Esophagus muscularis mucosa (tissue), 3 donors: ENCODE measurements around the gene QRICH2.

Source experiments
- POLR2A ChIP-seq: fragments of 450-650 bp; IDR thresholded peaks from one replicate; pipeline ENCODE4 v1.6.1; 2017; ENCODE audit warnings: antibody characterized with exemption, moderate library complexity, mild to moderate bottlenecking, low read depth
- TF ChIP-seq, protein P1 (sequence below), 3 experiments: fragments of 200-600 bp in 2 of 3; fragments of 450-650 bp in 1 of 3; sonication (generic) in 2 of 3; IDR thresholded peaks; one replicate each; pipeline ENCODE4 v1.5.1; 2017 to 2019; ENCODE audit warnings: antibody characterized with exemption in 3 of 3, mild to moderate bottlenecking in 2 of 3, moderate library complexity in 1 of 3

DNA sequence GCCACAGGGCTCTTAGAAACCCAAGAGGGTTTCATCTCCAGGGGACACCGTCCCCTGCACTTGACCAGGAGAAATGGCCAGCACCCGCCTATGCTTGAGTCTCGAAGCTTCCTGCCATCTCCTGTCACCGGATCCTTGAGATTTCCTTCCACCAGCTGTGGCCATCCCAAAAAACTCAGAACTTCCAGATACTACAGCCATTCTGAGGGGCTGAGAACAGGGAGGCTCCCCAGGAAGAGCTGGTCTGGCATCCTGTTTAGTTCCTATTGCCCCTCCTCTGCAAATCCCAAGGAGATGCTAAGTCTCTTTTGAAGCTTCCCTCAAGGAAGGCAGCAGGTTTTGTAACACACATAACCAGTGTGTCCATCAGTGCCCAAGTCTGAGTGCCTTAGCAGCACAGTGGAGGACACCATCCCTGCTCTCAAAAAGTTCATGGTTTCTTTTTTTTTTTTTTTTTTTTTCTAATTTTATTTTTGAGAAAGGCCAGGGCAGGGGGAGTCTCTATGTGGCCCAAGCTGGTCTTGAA is 41.0 kb downstream of the QRICH2 start:
- TF ChIP-seq, protein P1, sequence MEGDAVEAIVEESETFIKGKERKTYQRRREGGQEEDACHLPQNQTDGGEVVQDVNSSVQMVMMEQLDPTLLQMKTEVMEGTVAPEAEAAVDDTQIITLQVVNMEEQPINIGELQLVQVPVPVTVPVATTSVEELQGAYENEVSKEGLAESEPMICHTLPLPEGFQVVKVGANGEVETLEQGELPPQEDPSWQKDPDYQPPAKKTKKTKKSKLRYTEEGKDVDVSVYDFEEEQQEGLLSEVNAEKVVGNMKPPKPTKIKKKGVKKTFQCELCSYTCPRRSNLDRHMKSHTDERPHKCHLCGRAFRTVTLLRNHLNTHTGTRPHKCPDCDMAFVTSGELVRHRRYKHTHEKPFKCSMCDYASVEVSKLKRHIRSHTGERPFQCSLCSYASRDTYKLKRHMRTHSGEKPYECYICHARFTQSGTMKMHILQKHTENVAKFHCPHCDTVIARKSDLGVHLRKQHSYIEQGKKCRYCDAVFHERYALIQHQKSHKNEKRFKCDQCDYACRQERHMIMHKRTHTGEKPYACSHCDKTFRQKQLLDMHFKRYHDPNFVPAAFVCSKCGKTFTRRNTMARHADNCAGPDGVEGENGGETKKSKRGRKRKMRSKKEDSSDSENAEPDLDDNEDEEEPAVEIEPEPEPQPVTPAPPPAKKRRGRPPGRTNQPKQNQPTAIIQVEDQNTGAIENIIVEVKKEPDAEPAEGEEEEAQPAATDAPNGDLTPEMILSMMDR (IDR thresholded peaks at IDR 0.05) = no peak
- TF ChIP-seq POLR2A = no peak
